HepG2 (cell line): Measurements from ENCODE around the gene ARHGAP26. TPM values are rescaled to one million over a fixed set of nuclear protein-coding genes. Genes with fewer than 3 reads are reported as not detected.

Experiments used
- ATF4 ChIP-seq, 2 experiments: fragments of 450-650 bp in 1 of 2; sonication (generic) in 1 of 2; formaldehyde crosslinking; IDR thresholded peaks; 2 replicates each; pipeline versions ENCODE4 v1.5.0 to v1.8.0; 2020 to 2022; ENCODE audit warnings: mild to moderate bottlenecking in 1 of 2, missing genetic modification reagents in 1 of 2
- ERF ChIP-seq: IDR thresholded peaks from 2 replicates; pipeline ENCODE4 v1.6.1; 2018; ENCODE audit warnings: missing biosample characterization, missing genetic modification reagents
- GFI1 ChIP-seq: sonication (generic); formaldehyde crosslinking; IDR thresholded peaks from 2 replicates; pipeline ENCODE4 v1.5.0; 2020; ENCODE audit warnings: missing genetic modification reagents, mild to moderate bottlenecking, borderline replicate concordance
- HBP1 ChIP-seq: IDR thresholded peaks from 2 replicates; pipeline ENCODE4 v1.6.1; 2016; ENCODE audit warnings: low read depth, control low read depth
- HIC2 ChIP-seq: sonication (generic); formaldehyde crosslinking; IDR thresholded peaks from 2 replicates; pipeline ENCODE4 v1.9.0; 2022; ENCODE audit warnings: low read depth, missing genetic modification reagents
- PAXIP1 ChIP-seq: sonication (generic); formaldehyde crosslinking; conservative IDR thresholded peaks from 2 replicates; pipeline ENCODE4 v1.4.0; 2020; ENCODE audit warnings: mild to moderate bottlenecking, missing genetic modification reagents, moderate library complexity
- RERE ChIP-seq: IDR thresholded peaks from 2 replicates; pipeline ENCODE4 v1.6.1; 2016; ENCODE audit warnings: low read depth, missing genetic modification reagents, missing compliant biosample characterization
- SAP130 ChIP-seq: IDR thresholded peaks from 2 replicates; pipeline ENCODE4 v1.6.1; 2016; ENCODE audit warnings: low read depth
- SIN3A ChIP-seq: IDR thresholded peaks from 2 replicates; pipeline ENCODE4 v1.6.1; 2011; ENCODE audit warnings: low read depth, mild to moderate bottlenecking, control low read depth, low read length, borderline replicate concordance
- SMARCC2 ChIP-seq: fragments of 450-650 bp; IDR thresholded peaks from 2 replicates; pipeline ENCODE4 v1.6.1; 2017; ENCODE audit warnings: antibody characterized with exemption, mild to moderate bottlenecking
- THAP11 ChIP-seq: IDR thresholded peaks from 2 replicates; pipeline ENCODE4 v1.6.1; 2016; ENCODE audit warnings: missing biosample characterization, missing genetic modification reagents
- YY1 ChIP-seq: IDR thresholded peaks from 2 replicates; pipeline ENCODE4 v1.6.1; 2011; ENCODE audit warnings: low read length, low read depth, moderate library complexity, mild to moderate bottlenecking; ENCODE audit not compliant: insufficient read depth, insufficient replicate concordance
- ZNF143 ChIP-seq: sonication (generic); formaldehyde crosslinking; IDR thresholded peaks from 2 replicates; pipeline ENCODE4 v1.4.0; 2020; ENCODE audit warnings: missing genetic modification reagents
- ZNF335 ChIP-seq: sonication (generic); formaldehyde crosslinking; IDR thresholded peaks from 2 replicates; pipeline ENCODE4 v1.4.0; 2020; ENCODE audit warnings: missing genetic modification reagents
- ZNF510 ChIP-seq: sonication (generic); formaldehyde crosslinking; IDR thresholded peaks from 2 replicates; pipeline ENCODE4 v1.4.0; 2020; ENCODE audit warnings: low read depth, mild to moderate bottlenecking, missing genetic modification reagents
- polyA plus RNA-seq, 8 experiments: library from polyadenylated mRNA; depleted of rRNA in 3 of 8; stranded (reverse) in 7 of 8; unstranded in 1 of 8; fragments of >200 nt; fragmentation: Illumina TruSeq in 4 of 8; extraction: Trizol in 4 of 8; gene quantifications; 2 replicates each; pipeline versions ENCODE4 v1.2.1 to v1.2.3, GENCODE V29; 2011 to 2016; ENCODE audit warnings: low read depth in 4 of 8, missing spikeins in 1 of 8, mixed read lengths in 1 of 8; ENCODE audit not compliant: insufficient read depth in 1 of 8
- total RNA-seq, 5 experiments: library from RNA; depleted of rRNA; stranded (reverse); fragments of >200 nt; fragmentation: Illumina TruSeq; extraction: Trizol; gene quantifications; 2 replicates each; pipeline ENCODE4 v1.2.3, GENCODE V29; 2016; ENCODE audit warnings: low read depth in 1 of 5

Gene ARHGAP26
- total and polyA plus RNA-seq, 2 of the 13 experiments (the other 11 are each of a cell fraction or from before 2014, with no cell fraction given) = 9.6 to 18.2 TPM

- TF ChIP-seq PAXIP1 (CRISPR knock-in tag) = peak; percentile 81
- peak; percentile 28; the same call in 1 of the 2 replicates for TF ChIP-seq THAP11
- peak; percentile 81 for TF ChIP-seq ERF (CRISPR knock-in tag)
- peak; percentile 89 for TF ChIP-seq RERE (CRISPR knock-in tag)
- peak; percentile 26; the same call in 1 of the 2 replicates for TF ChIP-seq ZNF335 (CRISPR knock-in tag)
- no peak for TF ChIP-seq SIN3A
- peak; percentile 63; the same call in 1 of the 2 replicates for TF ChIP-seq SMARCC2
- peak; percentile 70 for TF ChIP-seq SAP130 (CRISPR knock-in tag)
- no peak for TF ChIP-seq YY1
- peak; percentile 86; the same call in 1 of the 2 replicates for TF ChIP-seq GFI1 (CRISPR knock-in tag)
- peak; percentile 55; the same call in 1 of the 2 replicates for TF ChIP-seq HIC2 (CRISPR knock-in tag)
- peak in 1 of 2 experiments; percentile 85; a peak in 2 of 4 replicates for TF ChIP-seq ATF4 (CRISPR knock-in tag; IDR thresholded peaks at IDR 0.05)
- no peak for TF ChIP-seq ZNF143 (CRISPR knock-in tag)
- TF ChIP-seq HBP1 = no peak
- no peak for TF ChIP-seq ZNF510 (CRISPR knock-in tag)
These were observed 29.5 kb upstream of the ARHGAP26 start (continued) for GRCh38 chr5:142740474-142741242.
